Measurements from ENCODE around the gene ACE.
"Not testable (repeated sequence)": the region's sequence is repeated elsewhere in the genome, so short reads cannot be mapped to it uniquely, and the experiment has no call there.

Gene ACE

DNA sequence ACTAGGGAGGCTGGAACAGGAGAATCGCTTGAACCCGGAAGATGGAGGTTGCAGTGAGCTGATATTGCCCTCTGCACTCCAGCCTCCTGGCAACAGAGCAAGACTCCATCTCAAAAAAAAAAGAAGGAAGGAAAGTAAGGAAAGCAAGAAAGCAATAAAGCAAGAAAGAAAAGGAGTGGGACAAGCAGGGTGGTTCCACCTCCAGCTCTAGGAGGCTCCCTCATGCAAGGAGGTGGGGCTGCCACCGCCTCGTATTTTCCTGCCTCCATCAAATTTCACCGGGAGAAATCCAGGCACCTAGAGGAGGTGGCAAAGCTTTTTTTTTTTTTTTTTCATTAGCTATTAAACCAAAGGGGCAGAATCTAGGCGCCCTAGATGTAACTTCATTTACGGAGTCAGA lies 31.8 kb upstream of the ACE start:
- DNase-seq, result no peak

DNA sequence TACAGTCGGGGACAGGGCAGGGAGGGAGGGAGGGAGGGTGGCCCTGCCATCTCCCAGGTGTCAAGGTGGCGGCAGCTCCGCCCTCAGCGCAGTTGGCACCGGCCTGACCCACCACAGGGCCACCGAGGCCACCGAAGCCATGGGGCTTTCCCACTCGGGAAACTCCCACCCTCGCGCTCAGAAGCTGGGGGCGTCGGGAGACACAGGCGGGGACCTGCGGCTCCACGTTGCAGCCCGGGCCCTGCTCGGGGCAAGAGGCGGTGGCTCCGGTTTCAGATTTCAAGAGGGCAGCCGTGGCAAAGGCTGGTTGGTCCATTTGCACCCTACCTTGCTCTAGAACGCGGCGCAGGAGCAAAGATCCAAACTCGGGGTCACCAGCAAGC lies 31.3 kb upstream of the ACE start:
- no peak for DNase-seq

GRCh38 chr17:63445954-63446752 lies 30.7 kb upstream of the ACE start, which contains the start of gene CYB561:
TSS of gene CYB561 (minus strand) at chr17:63446306. CDS start at chr17:63437547, 8,759 bp downstream.
- DNase-seq, result peak; percentile 45

DNA sequence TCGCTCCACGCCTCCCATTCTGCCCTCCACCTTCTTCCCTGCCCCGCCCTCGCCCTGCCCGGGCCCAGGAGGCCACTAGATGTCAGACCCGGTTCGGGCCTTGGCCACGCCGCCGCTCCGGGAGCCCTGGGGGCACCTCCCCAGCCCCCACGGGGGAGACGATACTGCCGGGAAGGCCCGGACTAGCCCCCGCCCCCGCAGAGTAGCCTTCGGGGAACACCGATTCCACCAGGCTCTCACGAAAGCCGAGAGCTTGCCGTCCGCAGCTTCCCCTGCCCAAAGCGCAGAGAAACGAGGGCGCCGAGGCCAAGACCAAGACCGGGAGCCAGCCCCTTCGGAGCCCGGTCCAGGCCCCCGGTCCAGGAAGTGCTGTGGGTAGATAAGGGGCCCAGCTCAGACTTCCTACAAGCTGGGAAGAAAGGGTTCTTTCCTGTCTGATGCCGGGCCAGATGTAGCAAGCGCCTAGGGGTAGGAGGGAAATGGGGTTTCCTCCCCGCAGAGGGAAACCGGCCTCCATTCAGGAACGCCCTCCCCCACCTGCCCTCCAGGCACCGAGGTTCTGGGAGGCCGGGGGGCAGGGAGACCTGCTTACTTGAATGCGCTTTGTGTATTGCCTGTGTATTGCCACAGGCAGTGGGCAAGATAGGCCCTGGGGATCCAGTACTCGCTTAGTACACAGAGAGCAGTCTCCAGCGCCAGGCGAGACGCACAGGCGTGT lies 29.9 kb upstream of the ACE start:
- DNase-seq, result peak; percentile 29

GRCh38 chr17:63447471-63448009 lies 29.3 kb upstream of the ACE start:
- no peak for DNase-seq

GRCh38 chr17:63448655-63449054 lies 28.2 kb upstream of the ACE start:
- DNase-seq, result no peak

DNA sequence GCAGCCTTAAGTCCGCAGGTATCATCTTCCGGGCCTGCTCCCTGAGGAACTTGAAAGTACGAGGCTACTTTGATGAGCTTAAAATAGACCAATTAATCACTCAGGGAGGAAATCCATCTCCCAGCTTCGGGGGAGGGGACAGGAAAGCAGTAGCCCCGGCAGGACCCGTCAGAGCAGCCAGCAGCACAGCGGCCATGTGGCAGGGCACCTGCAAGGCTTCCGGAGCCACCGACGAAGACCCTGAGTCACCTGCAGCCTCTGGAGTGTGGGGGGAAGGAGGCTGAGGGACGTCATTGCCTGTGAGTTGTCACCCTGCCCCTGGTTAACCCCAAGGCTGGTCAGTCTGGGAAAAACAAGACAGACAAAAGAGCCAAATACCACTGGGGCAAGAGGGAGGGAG lies 26.3 kb upstream of the ACE start:
- DNase-seq, result no peak

DNA sequence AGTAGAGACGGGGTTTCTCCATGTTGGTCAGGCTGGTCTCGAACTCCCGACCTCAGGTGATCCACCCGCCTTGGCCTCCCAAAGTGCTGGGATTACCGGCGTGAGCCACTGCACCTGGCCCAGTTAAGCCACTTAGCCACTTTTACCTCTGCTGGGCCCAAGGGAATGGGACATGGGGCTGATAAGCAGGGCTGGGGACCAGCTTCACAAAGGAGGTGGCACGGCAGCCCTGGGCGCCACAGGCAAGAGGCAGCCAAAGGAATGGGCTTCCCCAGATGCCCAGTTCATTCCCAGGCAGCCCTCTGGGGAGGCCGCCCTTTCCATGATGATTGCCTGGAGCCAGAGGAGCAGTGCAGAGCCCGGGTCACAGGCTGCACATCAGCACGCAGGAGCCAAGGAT lies 25.7 kb upstream of the ACE start:
- DNase-seq, result no peak

DNA sequence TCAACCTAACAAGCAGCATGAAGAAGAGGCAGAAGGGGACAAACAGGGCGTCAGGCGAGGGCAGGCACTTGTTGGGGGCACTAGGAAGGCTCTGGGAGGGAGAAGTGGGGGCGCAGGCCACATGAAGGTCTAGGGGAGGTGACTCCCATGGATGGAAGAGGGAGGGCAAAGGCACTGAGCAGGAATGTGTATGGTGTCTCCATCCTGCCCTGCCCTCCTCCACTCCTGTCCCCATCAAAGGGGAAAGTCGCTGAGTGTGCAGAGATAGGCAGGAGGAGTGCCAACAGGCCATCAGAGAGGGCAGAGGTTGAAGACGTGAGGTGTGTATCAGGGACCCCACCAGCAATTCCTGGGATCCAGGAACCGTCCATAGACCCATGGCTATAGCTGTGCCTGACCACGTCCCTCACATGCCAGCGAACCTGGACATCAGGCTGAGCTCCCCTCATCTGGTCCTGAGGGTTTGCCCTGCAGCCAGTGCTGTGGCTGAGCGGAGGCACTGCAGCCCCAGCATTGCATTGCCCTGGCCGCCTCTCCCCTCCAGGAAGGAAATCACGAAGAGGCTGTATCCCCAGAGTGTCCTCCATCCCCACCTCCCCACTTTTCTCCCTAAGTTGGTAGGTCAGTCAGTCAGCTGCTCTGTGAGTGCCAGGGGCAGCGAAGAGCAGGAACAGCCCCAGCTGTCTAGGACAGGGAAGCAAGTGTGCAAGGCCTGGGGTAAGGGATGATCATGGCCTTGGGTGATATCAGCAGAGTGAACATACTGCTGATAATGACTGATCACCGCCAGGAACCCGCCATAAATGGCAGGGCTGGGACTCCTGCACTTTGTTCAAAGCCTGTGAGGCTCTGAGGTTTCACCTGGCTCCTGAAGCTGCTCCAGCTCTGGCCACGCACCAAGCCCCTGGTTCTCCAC lies 24.6 kb upstream of the ACE start:
- DNase-seq, result no peak

GRCh38 chr17:63452962-63453551 lies 23.8 kb upstream of the ACE start:
- DNase-seq, result no peak

DNA sequence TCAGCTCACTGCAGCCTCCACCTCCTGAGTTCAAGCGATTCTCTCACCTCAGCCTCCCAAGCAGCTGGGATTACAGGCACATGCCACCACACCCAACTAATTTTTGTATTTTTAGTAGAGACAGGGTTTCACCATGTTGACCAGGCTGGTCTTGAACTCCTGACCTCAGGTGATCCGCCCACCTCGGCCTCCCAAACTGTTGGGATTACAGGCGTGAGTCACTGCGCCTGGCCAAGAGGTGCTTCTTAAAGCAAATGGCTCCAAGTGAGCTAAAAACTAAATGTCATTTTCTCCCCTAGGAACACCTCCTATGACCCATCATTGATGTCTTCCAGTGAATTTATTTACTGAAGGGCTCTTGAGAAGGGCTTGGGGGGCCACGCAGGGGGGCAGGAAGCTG lies 22.5 kb upstream of the ACE start:
- not testable (repeated sequence) for DNase-seq

DNA sequence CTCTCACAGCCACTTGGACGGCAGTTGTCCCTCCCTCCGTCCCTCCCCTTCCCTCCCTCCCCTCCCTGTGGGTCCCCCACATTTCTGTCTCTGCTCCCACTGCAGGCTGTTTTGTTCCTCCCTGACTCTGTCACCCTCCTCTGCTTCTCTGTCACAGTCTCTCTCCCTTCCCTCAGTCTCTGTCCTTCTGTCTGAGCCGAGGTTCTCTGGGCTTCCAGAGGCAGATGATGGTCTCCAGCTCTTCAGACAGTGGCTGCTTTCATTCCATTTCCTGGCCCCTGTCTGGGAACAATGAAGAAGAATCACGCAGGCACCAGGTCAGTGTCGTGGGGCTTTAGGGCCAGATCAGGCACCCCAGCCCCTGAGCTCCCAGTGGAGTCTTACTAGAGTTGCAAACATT lies 21.9 kb upstream of the ACE start:
- no peak for DNase-seq

GRCh38 chr17:63455417-63455816 lies 21.4 kb upstream of the ACE start:
- no peak for DNase-seq

DNA sequence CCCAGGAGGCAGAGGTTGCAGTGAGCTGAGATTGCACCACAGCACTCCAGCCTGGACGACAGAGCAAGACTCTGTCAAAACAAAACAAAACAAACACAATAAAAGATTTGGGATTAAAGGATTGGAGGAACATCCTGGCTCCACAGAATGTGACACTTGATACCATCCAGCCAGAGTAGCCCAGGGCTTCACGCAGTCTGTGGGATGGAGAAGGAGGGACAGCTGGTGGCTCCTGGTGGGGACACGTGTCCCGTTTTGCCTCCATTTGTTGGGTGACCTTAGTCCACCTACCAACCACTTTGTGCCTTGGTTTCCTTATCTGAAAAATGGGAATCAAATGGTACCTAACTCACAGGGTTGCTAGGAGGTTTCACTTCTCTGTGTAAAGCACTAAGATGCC lies 18.4 kb upstream of the ACE start:
- DNase-seq, result no peak

GRCh38 chr17:63460018-63460417 lies 16.8 kb upstream of the ACE start:
- DNase-seq, result no peak

DNA sequence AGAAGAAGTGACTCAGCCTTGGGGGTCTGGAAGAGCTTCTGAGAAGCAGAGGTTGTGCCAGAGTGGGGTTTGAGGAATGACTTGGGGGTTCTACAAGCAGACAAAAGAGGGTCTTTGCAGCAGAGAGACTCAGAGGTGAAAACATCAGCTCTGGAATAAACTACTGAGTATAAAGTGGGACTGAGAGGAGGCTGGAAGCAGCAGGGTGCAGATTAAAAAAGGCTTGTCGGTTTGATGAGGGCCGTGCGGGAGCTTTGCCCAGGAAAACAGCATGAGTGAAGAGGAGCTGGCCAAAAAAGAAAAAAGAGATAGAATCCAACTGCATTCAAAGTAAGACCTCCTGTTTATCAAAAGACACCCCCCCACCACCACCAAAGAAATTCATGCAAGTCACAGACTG lies 13.1 kb upstream of the ACE start:
- DNase-seq, result no peak

DNA sequence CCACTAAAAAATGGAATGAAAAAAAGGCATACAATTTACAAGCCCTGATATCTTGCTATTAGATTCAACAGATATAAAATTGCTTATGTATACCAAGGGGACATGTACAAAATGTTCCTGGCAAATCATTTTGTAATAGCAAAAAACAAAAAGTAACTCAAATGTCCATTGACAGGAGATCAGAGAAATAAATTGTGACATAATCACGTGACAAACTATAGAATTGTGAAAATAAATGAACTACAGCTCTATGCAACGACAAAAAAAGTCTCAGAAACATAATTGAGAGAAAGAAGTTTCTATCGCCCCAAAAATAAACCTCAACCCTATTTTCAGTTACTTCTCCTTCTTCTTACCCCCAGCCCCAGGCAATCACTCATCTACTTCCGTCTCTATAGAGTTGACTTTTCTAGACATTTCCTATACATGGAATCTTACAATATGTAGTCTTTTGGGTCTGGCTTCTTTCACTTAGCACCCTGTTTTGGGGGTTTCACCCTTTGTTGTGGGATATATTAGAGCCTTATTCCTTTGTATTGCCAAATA lies 12.1 kb upstream of the ACE start:
- no peak for DNase-seq

GRCh38 chr17:63468099-63468498 lies 8.8 kb upstream of the ACE start:
- not testable (repeated sequence) for DNase-seq

GRCh38 chr17:63474174-63474573 lies 2.7 kb upstream of the ACE start:
- DNase-seq, result no peak

- DNase-seq, result no peak
These were observed 2.0 kb upstream of the ACE start for GRCh38 chr17:63474586-63475460.
